H54 (cell line): ENCODE measurements around the gene APEH.

Experiments
- DNase-seq: peaks from one replicate; pipeline ENCODE4 v3.0.0; 2011; ENCODE audit warnings: low spot score, mixed read lengths; ENCODE audit not compliant: insufficient read length
- FAIRE-seq: peaks from 3 replicates; lab custom pipeline; 2011; peaks lifted over from hg19 to GRCh38; lab: Jason Lieb, UNC
- POLR2A ChIP-seq: IDR thresholded peaks from 2 replicates; pipeline ENCODE4 v1.6.1; 2011; ENCODE audit warnings: low read depth, mild to moderate bottlenecking, low read length

APEH gene

GRCh38 chr3:49656541-49657112, 17.5 kb upstream of the APEH start:
- FAIRE-seq, result no peak
- no peak for TF ChIP-seq POLR2A
- DNase-seq, result no peak

- TF ChIP-seq POLR2A, result no peak
- DNase-seq, result no peak
- no peak for FAIRE-seq
Observed at GRCh38 chr3:49657208-49657915, 16.8 kb upstream of the APEH start.

DNA sequence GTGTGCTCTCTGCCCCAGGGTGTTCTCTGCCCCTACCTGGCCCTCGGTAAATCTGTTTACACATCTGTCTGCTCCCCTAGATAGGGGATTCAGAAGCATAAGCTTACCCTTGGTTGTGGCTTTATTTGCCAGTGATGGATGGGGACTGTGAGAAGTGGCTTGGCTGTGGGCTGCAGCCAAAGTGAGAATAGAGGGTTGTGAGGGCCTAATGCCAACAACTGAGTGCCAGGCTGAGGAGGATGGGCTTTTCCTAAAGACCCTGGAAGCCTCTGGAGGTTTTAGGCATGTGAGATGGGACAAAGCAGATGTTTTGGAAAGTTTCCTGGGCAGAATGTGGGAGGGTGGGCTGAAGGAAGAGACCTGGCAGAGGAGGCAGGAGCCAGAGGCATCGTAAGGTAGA, 15.4 kb upstream of the APEH start:
- DNase-seq, result no peak
- no peak for FAIRE-seq
- no peak for TF ChIP-seq POLR2A

DNA sequence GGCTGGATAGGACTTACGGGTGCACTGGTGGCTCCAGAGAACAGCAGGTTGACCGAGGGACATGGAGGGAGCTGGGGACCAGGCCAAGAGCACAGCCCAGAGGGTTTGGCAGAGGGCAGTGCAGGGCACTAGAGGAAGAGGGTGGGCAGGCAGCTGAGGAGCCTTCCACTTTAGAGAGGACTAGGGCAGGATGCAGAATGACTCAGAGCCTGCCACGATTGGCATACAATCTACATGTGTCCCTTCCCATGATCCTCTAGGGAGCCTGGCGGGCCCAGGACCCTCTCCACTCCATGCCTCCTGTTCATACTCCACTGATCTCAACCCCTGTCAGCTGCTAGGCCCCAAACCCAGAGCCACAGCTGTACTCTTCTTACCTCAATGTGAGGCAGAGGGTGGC, 14.4 kb upstream of the APEH start:
- FAIRE-seq (no peak), DNase-seq (no peak)
- TF ChIP-seq POLR2A, result no peak

DNA sequence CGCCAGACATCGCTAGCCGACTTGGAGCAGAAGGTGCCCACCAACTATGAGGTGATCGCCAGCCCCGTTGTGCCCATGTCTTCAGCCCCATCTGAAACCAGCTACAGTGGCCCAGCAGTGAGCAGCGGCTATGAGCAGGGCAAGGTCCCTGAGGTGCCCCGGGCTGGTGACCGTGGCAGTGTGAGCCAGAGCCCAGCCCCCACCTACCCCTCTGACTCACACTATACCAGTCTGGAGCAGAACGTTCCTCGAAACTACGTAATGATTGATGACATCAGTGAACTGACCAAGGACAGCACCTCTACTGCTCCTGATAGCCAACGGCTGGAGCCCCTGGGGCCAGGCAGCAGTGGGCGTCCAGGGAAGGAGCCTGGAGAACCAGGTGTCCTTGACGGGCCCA, 12.9 kb upstream of the APEH start:
- no peak for DNase-seq
- FAIRE-seq, result no peak
- TF ChIP-seq POLR2A, result no peak

- FAIRE-seq (no peak), DNase-seq (no peak)
- TF ChIP-seq POLR2A, result no peak
Observed at GRCh38 chr3:49662021-49662420, 12.1 kb upstream of the APEH start.

GRCh38 chr3:49662720-49663413, 11.3 kb upstream of the APEH start:
- FAIRE-seq, result no peak
- no peak for DNase-seq
- no peak for TF ChIP-seq POLR2A

DNA sequence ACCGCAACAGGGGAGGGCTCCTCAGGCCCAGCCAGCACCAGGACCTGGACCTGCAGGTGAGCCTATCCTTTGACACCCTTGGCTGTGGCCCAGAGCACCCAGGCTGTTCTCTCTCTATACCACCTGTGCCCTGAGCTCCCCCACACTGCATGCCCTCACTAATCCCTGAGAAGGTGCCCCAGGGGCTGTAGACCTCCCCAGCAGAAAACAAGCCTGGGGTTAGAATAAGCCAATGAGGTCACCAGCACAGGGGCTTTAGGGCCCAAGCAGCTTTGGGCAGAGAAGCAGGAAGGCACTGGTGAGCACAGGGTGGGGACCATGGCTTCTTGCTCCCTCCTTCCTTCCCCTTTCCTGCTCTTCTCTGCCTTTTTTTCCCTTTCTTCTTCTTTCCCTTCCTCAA, 10.3 kb upstream of the APEH start:
- FAIRE-seq (no peak), DNase-seq (no peak)
- TF ChIP-seq POLR2A, result no peak

DNA sequence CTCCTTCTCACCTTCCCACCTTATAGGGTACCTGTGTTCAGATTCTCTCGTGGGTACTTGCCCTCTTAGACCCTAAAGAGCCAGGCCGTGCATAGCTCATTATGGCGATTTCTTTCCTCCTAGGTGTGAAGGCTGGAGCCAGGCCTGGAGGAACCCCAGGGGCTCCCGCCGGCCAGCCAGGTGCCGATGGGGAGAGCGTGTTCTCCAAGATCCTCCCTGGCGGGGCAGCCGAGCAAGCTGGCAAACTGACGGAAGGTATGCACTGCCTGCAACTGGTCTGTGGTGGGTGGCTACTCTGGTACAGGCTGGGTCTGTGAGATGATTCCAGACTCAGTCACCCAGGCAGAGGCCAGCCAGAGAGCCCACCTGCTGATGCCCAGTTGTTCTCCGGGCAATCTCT, 9.9 kb upstream of the APEH start:
- FAIRE-seq (no peak), DNase-seq (no peak)
- no peak for TF ChIP-seq POLR2A

DNA sequence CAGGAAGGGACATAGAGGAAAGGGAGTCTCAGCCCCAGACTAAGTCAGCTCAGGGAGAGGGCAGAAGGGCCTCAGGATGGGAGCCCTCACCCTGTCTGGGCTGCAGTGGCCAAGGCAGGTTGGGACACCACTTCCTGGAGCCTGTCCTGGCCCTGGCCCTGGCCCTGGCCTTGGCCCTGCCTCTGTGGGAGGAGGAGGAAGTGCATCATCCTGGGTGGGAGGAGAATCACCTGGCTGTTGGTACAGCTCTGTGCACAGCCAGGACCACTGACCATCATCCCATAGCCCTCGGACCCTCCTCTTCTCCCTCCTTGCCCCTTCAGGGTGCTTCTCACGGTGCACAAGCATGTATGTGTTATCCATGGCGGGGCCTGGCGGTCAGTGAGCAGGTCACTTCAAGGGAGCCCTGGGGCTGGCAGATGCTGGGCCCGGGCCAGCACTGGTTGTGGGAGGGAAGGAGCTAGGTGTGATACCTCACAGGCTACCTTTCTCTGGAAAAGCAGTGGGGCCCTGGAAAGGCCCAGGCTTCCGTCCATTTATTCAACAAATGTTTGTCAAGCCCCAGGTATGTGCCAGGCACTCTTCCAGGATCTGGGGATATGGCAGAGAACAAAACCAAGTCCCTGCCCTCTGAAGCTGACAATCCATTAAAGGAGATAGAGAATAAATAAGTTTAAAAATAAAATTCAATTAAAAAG, 8.2 kb upstream of the APEH start:
- FAIRE-seq (no peak), DNase-seq (no peak)
- no peak for TF ChIP-seq POLR2A

- no peak for TF ChIP-seq POLR2A
- DNase-seq, result no peak
- FAIRE-seq, result no peak
Observed at GRCh38 chr3:49666592-49666991, 7.6 kb upstream of the APEH start.

DNA sequence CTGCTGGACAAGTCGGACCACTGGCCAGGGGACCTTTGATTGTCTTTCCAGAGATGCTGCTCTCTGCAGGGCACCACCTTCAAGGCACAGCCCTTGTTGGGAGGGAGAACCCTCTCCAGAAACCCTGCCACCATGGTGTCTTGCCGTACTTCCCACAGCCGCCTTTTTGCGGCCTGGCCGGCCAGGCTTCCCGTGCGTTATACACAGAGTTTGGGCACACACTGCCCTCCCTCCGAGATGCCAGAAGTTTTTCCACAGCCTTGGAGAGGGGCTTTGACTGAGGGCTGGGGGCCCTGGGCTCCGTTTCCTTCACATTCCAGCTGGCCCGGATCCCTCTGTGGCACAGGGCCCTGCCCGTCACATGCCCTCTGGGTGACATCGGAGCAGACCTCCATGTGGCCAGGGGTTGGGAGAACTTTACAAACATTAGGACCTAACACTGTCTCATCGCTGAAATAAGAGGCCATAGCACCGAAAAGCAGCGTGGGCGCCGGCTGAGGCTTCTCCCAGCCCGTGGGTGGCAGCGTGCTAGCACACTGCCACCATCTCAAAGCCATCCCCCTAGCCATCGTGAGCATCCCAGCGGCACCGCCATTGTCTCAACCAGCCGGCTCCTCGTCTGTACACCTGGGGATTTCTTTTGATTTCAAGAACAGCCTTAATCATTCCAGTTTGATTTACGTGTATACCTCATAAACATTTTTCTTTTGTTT, 6.3 kb upstream of the APEH start:
- FAIRE-seq, result no peak
- TF ChIP-seq POLR2A, result no peak
- DNase-seq, result no peak

DNA sequence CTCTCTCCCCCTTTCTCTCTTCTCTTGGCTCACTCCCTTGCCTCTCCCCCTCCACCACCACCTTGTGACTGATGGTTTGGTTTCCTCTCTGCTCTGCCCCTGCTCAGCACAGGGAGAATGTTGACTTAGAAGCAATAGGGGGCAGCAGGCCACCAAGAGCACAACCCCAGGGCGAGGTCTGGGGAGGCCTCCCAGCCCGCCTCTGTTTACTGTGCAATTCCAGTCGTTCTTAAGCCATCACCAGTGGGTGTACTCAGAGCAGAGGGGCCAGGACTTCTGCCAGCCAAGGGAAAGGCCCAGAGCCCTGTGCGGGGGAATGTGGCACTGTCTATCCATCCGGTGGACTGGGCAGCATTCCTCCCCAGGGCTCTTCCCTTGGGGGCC, 5.7 kb upstream of the APEH start:
- no peak for DNase-seq
- no peak for TF ChIP-seq POLR2A
- no peak for FAIRE-seq

DNA sequence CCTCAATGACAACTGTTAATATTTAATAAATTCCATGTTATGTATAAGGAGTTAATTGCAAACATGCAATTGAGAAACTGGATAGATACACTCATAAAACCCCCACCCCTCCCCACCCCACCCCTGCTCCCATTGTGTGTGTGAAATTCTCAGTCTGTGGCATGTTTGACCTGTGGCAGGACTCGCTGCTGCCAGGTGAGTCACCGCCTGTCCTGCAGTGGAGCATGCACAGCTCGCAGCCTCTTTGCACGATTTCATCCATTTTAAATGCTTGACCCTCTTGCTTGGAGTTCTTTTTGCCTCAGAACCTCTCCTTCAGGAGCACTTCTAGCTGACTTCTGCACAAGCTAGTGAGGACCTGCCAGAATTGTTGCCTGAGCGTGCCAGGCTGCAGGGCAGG, 5.3 kb upstream of the APEH start:
- DNase-seq, result peak; percentile 52
- no peak for TF ChIP-seq POLR2A
- FAIRE-seq, result no peak
